NCI-H345 treated with DMSO at 0.1 percent for 48 hours (cell line): ENCODE data around the gene PRAMEF15.
"Not testable (repeated sequence)": the region's sequence is repeated elsewhere in the genome, so short reads cannot be mapped to it uniquely, and the experiment has no call there.

ENCODE experiments used
- DNase-seq: peaks from one replicate; lab custom pipeline; 2025; ENCODE audit not compliant: unreplicated experiment; lab: John Stamatoyannopoulos, UW

The PRAMEF15 gene

GRCh38 chr1:13315281-13315680 lies at the start of gene PRAMEF15:
Gene PRAMEF15 (plus strand): TSS chr1:13315581. CDS start chr1:13318408, 2,827 bp downstream.
- DNase-seq: not testable (repeated sequence)

GRCh38 chr1:13277016-13277415 lies 38.4 kb upstream of the PRAMEF15 start:
- DNase-seq: not testable (repeated sequence)

GRCh38 chr1:13279617-13280016 lies 35.8 kb upstream of the PRAMEF15 start:
- DNase-seq: not testable (repeated sequence)

- DNase-seq: not testable (repeated sequence)
Observed at GRCh38 chr1:13285037-13285436, 30.3 kb upstream of the PRAMEF15 start, which contains the start of gene PRAMEF8. Gene PRAMEF8 (minus strand): TSS chr1:13285137. CDS start chr1:13284091, 1,046 bp downstream.

GRCh38 chr1:13289030-13289429 lies 26.4 kb upstream of the PRAMEF15 start:
- DNase-seq: not testable (repeated sequence)

GRCh38 chr1:13297216-13297931 lies 18.0 kb upstream of the PRAMEF15 start:
- DNase-seq: not testable (repeated sequence)

- DNase-seq: not testable (repeated sequence)
Observed at GRCh38 chr1:13298699-13299098, 16.7 kb upstream of the PRAMEF15 start.

GRCh38 chr1:13302197-13302596 lies 13.2 kb upstream of the PRAMEF15 start:
- not testable (repeated sequence) for DNase-seq

GRCh38 chr1:13303239-13303638 lies 12.1 kb upstream of the PRAMEF15 start, which contains the start of gene PRAMEF33:
Gene PRAMEF33 (plus strand): TSS chr1:13303539. CDS start chr1:13305955, 2,416 bp downstream.
- DNase-seq: not testable (repeated sequence)

- DNase-seq: not testable (repeated sequence)
Observed at GRCh38 chr1:13342496-13342895, 27.1 kb downstream of the PRAMEF15 start.

GRCh38 chr1:13347034-13347433 lies 31.7 kb downstream of the PRAMEF15 start, which contains the start of gene PRAMEF14:
Gene PRAMEF14 (minus strand): TSS chr1:13347134. CDS start chr1:13345314, 1,820 bp downstream.
- DNase-seq: not testable (repeated sequence)

- not testable (repeated sequence) for DNase-seq
Observed at GRCh38 chr1:13353476-13353875, 38.1 kb downstream of the PRAMEF15 start.

- not testable (repeated sequence) for DNase-seq
Observed at GRCh38 chr1:13354475-13354874, 39.1 kb downstream of the PRAMEF15 start.

- DNase-seq: peak; percentile 8
Observed at GRCh38 chr1:13356774-13357173, 41.4 kb downstream of the PRAMEF15 start.

- DNase-seq: not testable (repeated sequence)
Observed at GRCh38 chr1:13362364-13362763, 47.0 kb downstream of the PRAMEF15 start.

GRCh38 chr1:13364928-13365327 lies 49.5 kb downstream of the PRAMEF15 start:
- DNase-seq: not testable (repeated sequence)

- not testable (repeated sequence) for DNase-seq
Observed at GRCh38 chr1:13366536-13366935, 51.2 kb downstream of the PRAMEF15 start.

GRCh38 chr1:13368544-13368943 lies 53.2 kb downstream of the PRAMEF15 start:
- DNase-seq: not testable (repeated sequence)
